ENCODE measurements around the gene TMEM41B. TPM values are rescaled to one million over a fixed set of nuclear protein-coding genes. Genes with fewer than 3 reads are reported as not detected.

Gene TMEM41B
- total RNA-seq, 1 experiment from 2014 or later: 67.2 TPM

DNA sequence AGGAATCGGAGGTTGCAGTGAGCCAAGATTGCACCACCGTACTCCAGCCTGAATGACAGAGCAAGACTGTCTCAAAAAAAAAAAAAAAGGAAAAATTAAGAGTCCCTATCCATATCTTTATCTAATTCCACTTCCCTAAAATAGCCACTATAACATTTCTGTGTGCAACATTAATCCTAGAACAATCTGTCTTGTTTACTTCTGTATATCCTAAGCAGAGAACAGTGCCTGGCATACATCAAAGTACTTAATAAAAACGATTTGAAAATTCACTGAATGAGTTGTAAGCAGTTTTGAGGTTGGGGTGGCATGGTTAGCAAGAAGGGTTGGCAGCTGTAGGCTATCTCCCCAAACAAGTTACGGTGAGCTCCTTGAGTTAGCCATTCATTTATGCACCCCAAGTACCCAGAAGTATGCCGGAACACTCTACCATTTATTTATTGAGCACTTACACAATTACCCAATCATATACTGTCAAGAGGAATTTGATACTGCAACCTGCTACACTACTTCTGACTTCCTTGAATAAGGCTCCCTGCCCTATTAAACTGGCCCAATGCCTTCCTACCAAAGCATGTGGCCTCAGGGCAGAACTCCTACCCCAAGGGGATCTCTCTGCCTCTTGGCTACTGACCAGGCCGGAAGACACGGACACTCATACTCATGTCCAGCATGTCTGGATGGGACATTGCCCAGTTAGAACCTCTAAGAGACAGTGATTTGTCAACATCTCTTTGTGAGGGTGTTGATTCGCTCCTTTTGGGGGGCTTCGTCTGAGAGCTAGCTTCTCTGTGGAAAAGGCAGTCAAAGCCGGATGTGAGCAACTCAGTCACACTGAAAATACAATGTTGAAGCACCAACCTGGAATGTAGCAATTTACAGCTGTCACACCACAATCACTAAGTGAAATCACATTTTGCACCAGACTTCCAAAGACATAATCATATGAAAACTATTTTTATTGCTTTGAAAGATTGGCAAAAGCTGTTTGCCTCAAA is 16.3 kb upstream of the TMEM41B start:
- no peak for ATAC-seq
- H3K9me2 ChIP-seq (ENCODE audit: insufficient read depth): no peaks in the 10 kb centered on the region
- H3K27me3 ChIP-seq (ENCODE audit: insufficient read depth, low read length): no peaks in the 10 kb centered on the region
- no peaks in the 10 kb centered on the region for H3K9me3 ChIP-seq (ENCODE audit: control insufficient read depth in 1 of 2, insufficient read depth in 1 of 2, low read depth in 1 of 2, low read length in 2 of 2)
- peaks cover 0 to 15% of the 10 kb centered on the region in 2 experiments; a peak in 1 of 4 replicates for H3K4me1 ChIP-seq (ENCODE audit: control insufficient read depth in 1 of 2, insufficient read depth in 2 of 2, low read length in 2 of 2)
- no peak overlapping the region for H3K9ac ChIP-seq (ENCODE audit: low read length)
- H2AFZ ChIP-seq (ENCODE audit: low read depth, low read length, poor library complexity, severe bottlenecking): no peak overlapping the region
- intact Hi-C loops (cut with micrococcal nuclease): no loop called here
- no peaks in the 10 kb centered on the region for H3K36me3 ChIP-seq (ENCODE audit: control insufficient read depth in 1 of 2, insufficient read depth in 2 of 2, low read length in 2 of 2)
- no peak overlapping the region for H3K4me2 ChIP-seq (ENCODE audit: low read length)
- TF ChIP-seq EZH2phosphoT487 (IDR thresholded peaks at IDR 0.05; ENCODE audit: borderline replicate concordance) (no peak), CBX3 (IDR thresholded peaks at IDR 0.05; ENCODE audit: low read depth) (no peak), REST (IDR thresholded peaks at IDR 0.05; ENCODE audit: low read depth) (no peak), SP1 (IDR thresholded peaks at IDR 0.05; ENCODE audit: low read depth) (no peak), SRF (IDR thresholded peaks at IDR 0.05; ENCODE audit: low read depth) (no peak), TCF7L2 (IDR thresholded peaks at IDR 0.05; ENCODE audit: borderline replicate concordance, extremely low read depth, insufficient read depth, insufficient read length) (no peak), FOSL1 (IDR thresholded peaks at IDR 0.05; ENCODE audit: low read depth) (no peak), RAD21 (IDR thresholded peaks at IDR 0.05; ENCODE audit: low read depth) (no peak), SIN3A (IDR thresholded peaks at IDR 0.05; ENCODE audit: low read depth) (no peak), ELF1 (IDR thresholded peaks at IDR 0.05; ENCODE audit: borderline replicate concordance, low read depth) (no peak), EGR1 (IDR thresholded peaks at IDR 0.05; ENCODE audit: low read depth) (no peak), POLR2A (IDR thresholded peaks at IDR 0.05; ENCODE audit: borderline replicate concordance, extremely low read depth, insufficient read depth, insufficient read length) (no peak), ZNF274 (IDR thresholded peaks at IDR 0.05; ENCODE audit: low read depth, low read length) (no peak), CEBPB (IDR thresholded peaks at IDR 0.05; ENCODE audit: low read depth) (no peak), EZH2 (IDR thresholded peaks at IDR 0.05) (no peak), ZBTB33 (IDR thresholded peaks at IDR 0.05; ENCODE audit: extremely low read depth, insufficient replicate concordance, low read length) (no peak), ATF3 (IDR thresholded peaks at IDR 0.05) (no peak), ZFX (IDR thresholded peaks at IDR 0.05) (no peak)
- TF ChIP-seq, protein P1, sequence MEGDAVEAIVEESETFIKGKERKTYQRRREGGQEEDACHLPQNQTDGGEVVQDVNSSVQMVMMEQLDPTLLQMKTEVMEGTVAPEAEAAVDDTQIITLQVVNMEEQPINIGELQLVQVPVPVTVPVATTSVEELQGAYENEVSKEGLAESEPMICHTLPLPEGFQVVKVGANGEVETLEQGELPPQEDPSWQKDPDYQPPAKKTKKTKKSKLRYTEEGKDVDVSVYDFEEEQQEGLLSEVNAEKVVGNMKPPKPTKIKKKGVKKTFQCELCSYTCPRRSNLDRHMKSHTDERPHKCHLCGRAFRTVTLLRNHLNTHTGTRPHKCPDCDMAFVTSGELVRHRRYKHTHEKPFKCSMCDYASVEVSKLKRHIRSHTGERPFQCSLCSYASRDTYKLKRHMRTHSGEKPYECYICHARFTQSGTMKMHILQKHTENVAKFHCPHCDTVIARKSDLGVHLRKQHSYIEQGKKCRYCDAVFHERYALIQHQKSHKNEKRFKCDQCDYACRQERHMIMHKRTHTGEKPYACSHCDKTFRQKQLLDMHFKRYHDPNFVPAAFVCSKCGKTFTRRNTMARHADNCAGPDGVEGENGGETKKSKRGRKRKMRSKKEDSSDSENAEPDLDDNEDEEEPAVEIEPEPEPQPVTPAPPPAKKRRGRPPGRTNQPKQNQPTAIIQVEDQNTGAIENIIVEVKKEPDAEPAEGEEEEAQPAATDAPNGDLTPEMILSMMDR (IDR thresholded peaks at IDR 0.05 in 2 of 3, conservative IDR thresholded peaks at IDR 0.05 in 1 of 3; ENCODE audit: borderline replicate concordance in 1 of 3, insufficient read depth in 1 of 3, low read depth in 2 of 3, low read length in 2 of 3): no peak
- TF ChIP-seq, protein P2, sequence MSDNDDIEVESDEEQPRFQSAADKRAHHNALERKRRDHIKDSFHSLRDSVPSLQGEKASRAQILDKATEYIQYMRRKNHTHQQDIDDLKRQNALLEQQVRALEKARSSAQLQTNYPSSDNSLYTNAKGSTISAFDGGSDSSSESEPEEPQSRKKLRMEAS (IDR thresholded peaks at IDR 0.05): no peak
- no TSS peak for BruUV-seq (replicated peaks)
- ChIA-PET RAD21 (ENCODE audit: low non-redundant PET in 1 of 2, low total read pairs in 2 of 2, uncharacterized antibody in 2 of 2, unreplicated experiment in 2 of 2) (no interaction called here), POLR2A (no interaction called here), CTCF (no interaction called here)
- DNase-seq (ENCODE audit: low read depth, low spot score): no peak
- no peaks in the 10 kb centered on the region for H4K20me1 ChIP-seq (ENCODE audit: insufficient read depth)
- no peak overlapping the region for H3K4me3 ChIP-seq (replicated peaks in 1 of 2; ENCODE audit: low read depth in 1 of 2, low read length in 2 of 2)
- H3K79me2 ChIP-seq (ENCODE audit: insufficient read depth, low read length): no peaks in the 10 kb centered on the region
- no peak overlapping the region for H3K27ac ChIP-seq (ENCODE audit: low read depth, low read length)

Measured in HCT116 (cell line).